GM12891 (cell line): ENCODE measurements around the gene HDAC4.

ENCODE experiments used
- PAX5 ChIP-seq: IDR thresholded peaks from 2 replicates; pipeline ENCODE4 v1.6.1; 2011; ENCODE audit warnings: low read length, moderate library complexity, mild to moderate bottlenecking; ENCODE audit not compliant: insufficient read depth, severe bottlenecking
- POU2F2 ChIP-seq: IDR thresholded peaks from 2 replicates; pipeline ENCODE4 v1.6.1; 2011; ENCODE audit warnings: low read depth, mild to moderate bottlenecking, control low read depth, low read length, moderate library complexity
- SPI1 ChIP-seq: IDR thresholded peaks from 2 replicates; pipeline ENCODE4 v1.6.1; 2011; ENCODE audit warnings: low read depth, low read length, control low read depth
- TAF1 ChIP-seq: IDR thresholded peaks from 2 replicates; pipeline ENCODE4 v1.6.1; 2011; ENCODE audit warnings: low read depth, low read length, control low read depth

GRCh38 chr2:239143858-239144712 lies 256.7 kb downstream of the HDAC4 start:
- TF ChIP-seq SPI1 (no peak), TAF1 (no peak), POU2F2 (no peak), PAX5 (no peak)
